Lower lobe of right lung (tissue), 2 donors: Measurements from ENCODE around the gene LEPR. TPM values are rescaled to one million over a fixed set of nuclear protein-coding genes. Genes with fewer than 3 reads are reported as not detected.

ENCODE experiments used
- ATAC-seq, 2 donors: fragments of 200-7000 bp; cut with Tn5 transposase; one replicate each; pipeline ENCODE4 v1.9.1; 2020 to 2022; ENCODE audit warnings: mild to moderate bottlenecking in 2 of 2, moderate library complexity in 2 of 2
- DNase-seq: peaks from one replicate; pipeline ENCODE4 v3.0.0-alpha.2; 2020
- H3K27ac ChIP-seq: fragments of 200-600 bp; one replicate; pipeline ENCODE4 v1.8.0; 2022
- H3K27me3 ChIP-seq: fragments of 200-600 bp; one replicate; pipeline ENCODE4 v1.8.0; 2022; ENCODE audit warnings: low read depth
- H3K36me3 ChIP-seq: fragments of 200-600 bp; one replicate; pipeline ENCODE4 v1.8.0; 2022; ENCODE audit warnings: mild to moderate bottlenecking
- H3K4me1 ChIP-seq: fragments of 200-600 bp; one replicate; pipeline ENCODE4 v1.8.0; 2022
- H3K4me3 ChIP-seq: fragments of 200-600 bp; one replicate; pipeline ENCODE4 v1.8.0; 2022; ENCODE audit warnings: mild to moderate bottlenecking
- H3K9me3 ChIP-seq: fragments of 200-600 bp; one replicate; pipeline ENCODE4 v1.8.0; 2022
- intact Hi-C: fragments of 100-400 bp; cut with DNase I; formaldehyde crosslinking; loops from one replicate; pipeline ENCODE4 v1.11.0; 2022
- total RNA-seq: library from RNA; stranded (reverse); fragmentation: NEBNext Ultra II Directional; extraction: Animal tissue kit (Norgen Biotek cat#: 25700); gene quantifications from one replicate; pipeline ENCODE4 v1.2.1, GENCODE V29; 2021
- TF ChIP-seq, protein P1 (sequence below): fragments of 200-600 bp; IDR thresholded peaks from one replicate; pipeline ENCODE4 v1.8.0; 2022; ENCODE audit warnings: antibody characterized with exemption, mild to moderate bottlenecking
- donor health status: DM: no; HTN: yes; CAD: no; lungs with severe emphysema.

The LEPR gene
- total RNA-seq, 1 donor from 2014 or later: 27.7 TPM

DNA sequence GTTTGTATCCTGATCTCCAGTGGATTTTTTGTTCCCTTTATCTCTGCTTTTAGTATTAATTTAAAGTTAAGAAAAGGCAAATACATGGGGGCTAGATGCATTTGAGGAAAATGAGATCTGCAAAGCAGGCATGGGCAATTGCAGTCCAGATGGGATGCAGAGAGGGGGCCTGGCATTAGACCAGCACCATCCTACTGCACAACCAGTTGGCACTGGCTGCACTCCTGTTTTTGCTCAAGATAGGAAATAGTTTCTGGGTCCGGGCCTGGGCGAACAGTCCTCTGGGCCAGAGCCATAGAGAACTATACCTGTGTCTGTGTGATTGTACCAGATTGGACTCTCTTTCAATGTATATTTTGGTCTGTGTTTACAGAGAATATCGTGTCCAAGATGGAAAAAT is 34.0 kb upstream of the LEPR start:
- Histone ChIP-seq H3K9me3 (no peaks in the 10 kb centered on the region), H3K4me3 (no peak overlapping the region), H3K27ac (no peak overlapping the region), H3K27me3 (no peaks in the 10 kb centered on the region), H3K36me3 (peaks cover 12% of the 10 kb centered on the region), H3K4me1 (no peaks in the 10 kb centered on the region)
- DNase-seq (no peak), ATAC-seq (no peak)
- TF ChIP-seq, protein P1, sequence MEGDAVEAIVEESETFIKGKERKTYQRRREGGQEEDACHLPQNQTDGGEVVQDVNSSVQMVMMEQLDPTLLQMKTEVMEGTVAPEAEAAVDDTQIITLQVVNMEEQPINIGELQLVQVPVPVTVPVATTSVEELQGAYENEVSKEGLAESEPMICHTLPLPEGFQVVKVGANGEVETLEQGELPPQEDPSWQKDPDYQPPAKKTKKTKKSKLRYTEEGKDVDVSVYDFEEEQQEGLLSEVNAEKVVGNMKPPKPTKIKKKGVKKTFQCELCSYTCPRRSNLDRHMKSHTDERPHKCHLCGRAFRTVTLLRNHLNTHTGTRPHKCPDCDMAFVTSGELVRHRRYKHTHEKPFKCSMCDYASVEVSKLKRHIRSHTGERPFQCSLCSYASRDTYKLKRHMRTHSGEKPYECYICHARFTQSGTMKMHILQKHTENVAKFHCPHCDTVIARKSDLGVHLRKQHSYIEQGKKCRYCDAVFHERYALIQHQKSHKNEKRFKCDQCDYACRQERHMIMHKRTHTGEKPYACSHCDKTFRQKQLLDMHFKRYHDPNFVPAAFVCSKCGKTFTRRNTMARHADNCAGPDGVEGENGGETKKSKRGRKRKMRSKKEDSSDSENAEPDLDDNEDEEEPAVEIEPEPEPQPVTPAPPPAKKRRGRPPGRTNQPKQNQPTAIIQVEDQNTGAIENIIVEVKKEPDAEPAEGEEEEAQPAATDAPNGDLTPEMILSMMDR: no peak
- intact Hi-C loops: no loop called here

DNA sequence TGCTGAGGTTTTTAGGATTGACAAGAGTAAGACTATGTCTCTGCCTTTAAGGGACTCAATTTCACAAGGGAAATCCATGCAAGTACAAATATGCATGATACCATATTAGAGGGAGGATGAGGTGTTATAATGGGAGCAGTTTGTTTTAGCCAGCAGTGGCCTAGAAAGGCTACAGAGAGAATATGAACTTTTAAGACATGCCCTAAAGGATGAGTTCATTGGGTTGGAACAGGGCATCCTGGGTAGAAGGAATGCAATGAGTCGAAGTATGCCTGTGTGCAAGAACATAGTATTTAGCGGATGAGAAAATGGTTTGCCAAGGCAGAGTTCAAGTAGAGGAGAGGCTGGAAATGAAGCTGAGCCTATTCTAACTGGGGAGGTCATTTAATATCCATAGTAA is 32.6 kb upstream of the LEPR start:
- intact Hi-C loops: no loop called here
- DNase-seq: no peak
- TF ChIP-seq, protein P1: no peak

DNA sequence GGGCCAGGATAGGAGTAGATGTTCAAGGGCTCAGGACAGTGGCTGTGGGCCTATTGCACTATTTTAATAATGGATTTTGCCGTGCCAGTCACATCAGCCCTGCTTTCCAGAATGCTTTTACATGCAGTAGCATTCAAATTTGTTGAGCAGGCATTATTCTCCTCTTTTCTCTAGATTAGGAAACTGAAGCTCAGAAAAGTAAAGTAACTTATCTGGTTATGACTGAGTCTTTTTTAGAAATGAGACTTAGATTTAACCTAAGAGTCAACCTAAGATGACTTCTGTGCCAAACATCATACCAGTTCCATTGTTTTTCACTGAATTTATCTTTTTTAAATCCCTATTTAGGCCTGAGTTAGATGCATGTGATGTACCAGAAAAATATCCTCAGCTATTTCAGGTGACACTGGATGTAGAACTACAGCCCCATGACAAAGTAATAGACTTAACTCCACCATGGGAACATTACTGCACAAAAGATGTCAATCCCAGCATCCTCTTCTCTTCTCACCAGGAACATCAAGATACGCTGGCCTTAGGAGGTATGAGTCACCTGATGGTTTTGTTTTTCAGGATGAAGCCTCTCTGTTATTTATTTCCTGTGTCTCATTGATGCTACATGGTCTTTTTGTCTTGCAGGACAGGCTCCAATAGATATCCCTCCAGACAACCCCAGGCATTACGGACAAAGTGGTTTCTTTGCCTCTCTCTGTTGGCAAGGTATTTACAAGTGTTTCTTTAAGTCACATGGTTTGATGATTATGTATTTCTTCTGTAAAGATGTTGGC is 31.4 kb upstream of the LEPR start:
- peaks cover 12% of the 10 kb centered on the region for H3K36me3 ChIP-seq
- H3K4me3 ChIP-seq: no peak overlapping the region
- DNase-seq (no peak), ATAC-seq (no peak)
- H3K9me3 ChIP-seq: no peaks in the 10 kb centered on the region
- TF ChIP-seq, protein P1: no peak
- H3K27me3 ChIP-seq: no peaks in the 10 kb centered on the region
- H3K4me1 ChIP-seq: no peaks in the 10 kb centered on the region
- intact Hi-C loops: no loop called here
- no peak overlapping the region for H3K27ac ChIP-seq

More for the DNA sequence above, 32.6 kb upstream of the LEPR start:
- Histone ChIP-seq H3K4me1 (no peaks in the 10 kb centered on the region), H3K27me3 (no peaks in the 10 kb centered on the region), H3K36me3 (peaks cover 12% of the 10 kb centered on the region), H3K27ac (no peak overlapping the region), H3K4me3 (no peak overlapping the region), H3K9me3 (no peaks in the 10 kb centered on the region)
- no peak for ATAC-seq

DNA sequence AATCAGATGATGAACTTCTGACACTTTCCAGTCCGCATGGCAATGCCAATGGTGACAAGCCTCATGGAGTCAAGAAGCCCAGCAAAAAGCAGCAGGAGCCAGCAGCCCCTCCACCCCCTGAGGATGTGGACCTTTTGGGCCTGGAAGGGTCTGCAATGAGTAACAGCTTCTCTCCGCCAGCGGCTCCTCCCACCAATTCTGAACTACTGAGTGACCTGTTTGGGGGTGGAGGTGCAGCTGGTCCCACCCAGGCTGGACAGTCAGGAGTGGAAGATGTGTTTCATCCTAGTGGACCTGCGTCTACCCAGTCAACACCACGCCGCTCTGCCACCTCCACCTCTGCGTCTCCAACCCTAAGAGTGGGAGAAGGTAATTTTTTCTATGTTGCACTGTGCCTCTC is 28.0 kb upstream of the LEPR start:
- TF ChIP-seq, protein P1: no peak
- H3K4me3 ChIP-seq: no peak overlapping the region
- no peaks in the 10 kb centered on the region for H3K9me3 ChIP-seq
- H3K4me1 ChIP-seq: no peaks in the 10 kb centered on the region
- intact Hi-C loops: no loop called here
- no peak for ATAC-seq
- H3K36me3 ChIP-seq: peaks cover 12% of the 10 kb centered on the region
- no peak for DNase-seq
- H3K27ac ChIP-seq: no peak overlapping the region
- H3K27me3 ChIP-seq: no peaks in the 10 kb centered on the region

DNA sequence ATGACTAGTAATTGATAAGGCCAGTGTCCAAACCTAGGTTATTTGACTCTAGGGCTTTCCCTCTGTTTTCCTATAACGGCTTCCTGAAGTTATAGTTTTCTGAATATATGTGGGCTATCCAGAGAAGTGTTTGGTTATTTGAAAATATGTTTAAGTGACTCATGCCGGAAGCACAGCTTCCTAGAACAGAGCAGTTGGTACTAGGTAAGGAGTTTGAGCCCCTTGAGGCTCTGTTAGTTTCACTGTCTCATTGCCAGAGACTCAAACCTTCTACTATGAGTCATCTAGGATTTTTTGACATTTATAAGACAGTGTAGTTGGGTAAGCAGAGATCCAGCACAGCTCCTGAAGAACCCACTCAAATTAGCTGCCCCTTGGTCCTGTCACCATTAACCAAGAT is 27.1 kb upstream of the LEPR start:
- H3K27ac ChIP-seq: no peak overlapping the region
- ATAC-seq (no peak), DNase-seq (no peak)
- H3K36me3 ChIP-seq: peaks cover 10% of the 10 kb centered on the region
- H3K27me3 ChIP-seq: no peaks in the 10 kb centered on the region
- H3K4me1 ChIP-seq: no peaks in the 10 kb centered on the region
- intact Hi-C loops: no loop called here
- H3K9me3 ChIP-seq: no peaks in the 10 kb centered on the region
- H3K4me3 ChIP-seq: no peak overlapping the region
- TF ChIP-seq, protein P1: no peak
